SU-DHL-6 (cell line): Measurements from ENCODE around the gene VPS26A.

Experiments
- CTCF ChIP-seq: fragments of 200-600 bp; sonication (generic); IDR thresholded peaks from one replicate; pipeline ENCODE4 v1.5.1; 2017; ENCODE audit warnings: antibody characterized with exemption, mild to moderate bottlenecking, low read length, moderate library complexity; ENCODE audit not compliant: insufficient read depth, poor library complexity, severe bottlenecking
- EZH2phosphoT487 ChIP-seq: fragments of 200-600 bp; sonication (generic), shearing (Covaris generic); conservative IDR thresholded peaks from 2 replicates; pipeline ENCODE4 v1.6.1; 2018; ENCODE audit warnings: mild to moderate bottlenecking, antibody characterized with exemption, low read length, moderate library complexity, mixed read lengths

- TF ChIP-seq CTCF, result no peak
- TF ChIP-seq EZH2phosphoT487, result no peak
These were observed 96.5 kb downstream of the VPS26A start for GRCh38 chr10:69220507-69220906.
